ENCODE data around the gene GPD1L.

GPD1L gene

GRCh38 chr3:32154205-32154579, 47.8 kb downstream of the GPD1L start:
- CTCF ChIA-PET = interaction anchor here (0.5 to 0.8 kb wide), 2 partner anchors 323 to 750 kb away, joined by 3 to 4 read pairs; no protein-coding TSS in a partner anchor
- TF ChIP-seq CTCF (conservative IDR thresholded peaks at IDR 0.05; ENCODE audit: low read depth) = no peak
- DNase-seq (ENCODE audit: low spot score) = no peak
- H3K27ac ChIP-seq = no peak overlapping the region
- POLR2A ChIA-PET (ENCODE audit: low non-redundant PET) = no interaction called here

GRCh38 chr3:32155117-32155516, 48.7 kb downstream of the GPD1L start:
- DNase-seq (ENCODE audit: low spot score) = no peak
- no peak overlapping the region for H3K27ac ChIP-seq
- CTCF ChIA-PET = no interaction called here
- TF ChIP-seq CTCF (conservative IDR thresholded peaks at IDR 0.05; ENCODE audit: low read depth) = no peak
- POLR2A ChIA-PET (ENCODE audit: low non-redundant PET) = interaction anchor here (0.7 kb wide), 1 partner anchor 335 kb away, joined by 3 read pairs; no protein-coding TSS in a partner anchor

- no peak for TF ChIP-seq CTCF (conservative IDR thresholded peaks at IDR 0.05; ENCODE audit: low read depth)
- H3K27ac ChIP-seq = no peak overlapping the region
- POLR2A ChIA-PET (ENCODE audit: low non-redundant PET) = no interaction called here
- DNase-seq (ENCODE audit: low spot score) = no peak
- CTCF ChIA-PET = no interaction called here
These were observed 51.3 kb downstream of the GPD1L start for GRCh38 chr3:32157600-32158264.

GRCh38 chr3:32160706-32161214, 54.3 kb downstream of the GPD1L start:
- ChIA-PET CTCF (no interaction called here), POLR2A (ENCODE audit: low non-redundant PET) (no interaction called here)
- no peak for DNase-seq (ENCODE audit: low spot score)
- H3K27ac ChIP-seq = no peak overlapping the region
- no peak for TF ChIP-seq CTCF (conservative IDR thresholded peaks at IDR 0.05; ENCODE audit: low read depth)

- ChIA-PET CTCF (no interaction called here), POLR2A (ENCODE audit: low non-redundant PET) (no interaction called here)
These were observed 59.0 kb downstream of the GPD1L start for GRCh38 chr3:32165442-32165841.

GRCh38 chr3:32166654-32167053, 60.2 kb downstream of the GPD1L start:
- ChIA-PET POLR2A (ENCODE audit: low non-redundant PET) (no interaction called here), CTCF (no interaction called here)
- TF ChIP-seq CTCF (conservative IDR thresholded peaks at IDR 0.05; ENCODE audit: low read depth) = no peak
- no peak for DNase-seq (ENCODE audit: low spot score)
- no peak overlapping the region for H3K27ac ChIP-seq

More at GRCh38 chr3:32165442-32165841, 59.0 kb downstream of the GPD1L start:
- no peak overlapping the region for H3K27ac ChIP-seq
- no peak for TF ChIP-seq CTCF (conservative IDR thresholded peaks at IDR 0.05; ENCODE audit: low read depth)
- DNase-seq (ENCODE audit: low spot score) = no peak
